ENCODE results near the gene NNT.

The NNT gene

DNA sequence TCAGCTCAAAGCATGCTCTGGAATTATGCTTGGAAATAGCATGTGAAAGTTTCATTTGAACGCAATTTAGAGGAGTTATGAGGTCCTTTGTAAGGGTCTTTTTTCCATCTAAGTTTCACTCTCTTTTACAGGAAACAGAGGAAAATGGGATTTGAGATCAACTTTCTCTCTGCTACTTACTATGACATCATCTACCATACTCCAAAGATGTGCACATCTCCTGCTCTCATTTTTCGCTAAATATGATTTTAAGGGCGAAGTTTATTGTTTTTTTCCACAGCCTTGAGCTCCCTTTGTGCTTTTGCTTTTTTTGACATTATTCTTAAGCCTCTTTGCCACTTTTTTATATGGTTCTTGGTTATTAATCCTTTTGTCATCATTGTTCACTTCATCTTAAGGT is 125.6 kb downstream of the NNT start:
- no peak for DNase-seq

DNA sequence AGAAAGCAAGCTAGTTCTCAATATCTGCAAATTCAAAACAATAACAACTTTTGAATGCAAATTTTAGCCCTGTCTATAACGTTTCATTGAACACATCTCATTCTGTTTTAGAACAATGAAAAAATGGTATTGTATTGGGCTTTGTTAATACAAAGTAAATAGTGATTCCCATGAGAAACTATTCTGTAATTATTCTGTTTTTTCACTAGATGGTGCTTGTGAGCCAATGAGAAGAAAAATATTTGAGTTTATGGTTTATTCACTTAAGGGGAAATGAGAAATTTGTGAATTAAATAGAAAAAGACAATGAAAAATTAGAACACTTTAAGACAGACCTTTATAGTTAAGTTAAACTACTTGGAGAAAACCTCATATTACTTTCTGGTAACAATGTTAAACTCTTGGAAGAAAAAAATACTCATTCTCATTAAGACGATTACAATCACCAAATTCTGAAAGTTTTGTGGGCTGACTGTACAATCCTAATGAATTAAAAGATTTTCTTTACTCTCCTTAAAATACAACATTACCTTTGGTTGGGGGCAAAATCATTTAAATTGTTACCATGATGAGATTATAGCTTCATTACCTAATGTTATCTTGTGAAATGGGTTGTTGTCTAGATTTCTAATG is 127.0 kb downstream of the NNT start:
- DNase-seq: no peak

DNA sequence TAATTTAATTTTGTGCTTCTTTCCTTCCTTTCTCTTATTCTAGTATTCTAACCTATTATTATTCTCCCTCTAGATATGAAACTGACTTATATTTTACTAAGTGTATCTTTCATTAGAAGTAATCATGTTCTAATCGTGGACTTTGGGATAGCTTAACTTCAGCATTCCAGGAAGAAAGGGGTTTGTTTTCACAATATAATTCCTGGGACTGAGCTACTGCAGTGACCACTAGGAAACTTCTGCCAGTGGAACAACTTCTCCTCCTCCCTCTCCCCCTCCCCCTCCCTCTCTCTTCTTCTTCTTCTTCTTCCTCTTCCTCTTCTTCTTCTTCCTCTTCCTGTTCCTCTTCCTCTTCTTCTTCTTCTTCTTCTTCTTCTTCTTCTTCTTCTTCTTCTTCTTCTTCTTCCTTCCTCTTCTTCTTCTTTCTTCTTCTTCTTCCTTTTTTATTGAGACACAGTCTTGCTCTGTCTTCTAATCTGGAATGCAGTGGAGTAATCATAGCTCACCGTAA is 127.9 kb downstream of the NNT start:
- no peak for DNase-seq

DNA sequence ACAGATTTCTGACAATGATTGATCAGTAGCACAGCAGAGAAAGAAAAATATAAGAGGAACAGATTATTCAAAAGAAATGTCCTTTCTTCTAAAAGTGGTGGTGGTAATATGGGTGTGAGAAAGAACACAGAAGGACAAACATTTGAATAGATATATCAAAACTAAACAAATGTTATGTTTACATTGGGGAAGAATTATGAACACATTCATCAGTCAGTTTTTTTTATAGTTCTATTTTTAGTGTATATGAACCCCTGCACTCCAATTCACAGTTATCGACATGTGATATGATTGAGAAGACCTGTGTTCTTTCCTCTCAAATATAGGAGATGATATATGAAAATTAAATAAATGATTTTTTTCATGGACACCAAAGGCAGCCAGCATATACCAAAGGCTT is 128.6 kb downstream of the NNT start:
- no peak for DNase-seq

DNA sequence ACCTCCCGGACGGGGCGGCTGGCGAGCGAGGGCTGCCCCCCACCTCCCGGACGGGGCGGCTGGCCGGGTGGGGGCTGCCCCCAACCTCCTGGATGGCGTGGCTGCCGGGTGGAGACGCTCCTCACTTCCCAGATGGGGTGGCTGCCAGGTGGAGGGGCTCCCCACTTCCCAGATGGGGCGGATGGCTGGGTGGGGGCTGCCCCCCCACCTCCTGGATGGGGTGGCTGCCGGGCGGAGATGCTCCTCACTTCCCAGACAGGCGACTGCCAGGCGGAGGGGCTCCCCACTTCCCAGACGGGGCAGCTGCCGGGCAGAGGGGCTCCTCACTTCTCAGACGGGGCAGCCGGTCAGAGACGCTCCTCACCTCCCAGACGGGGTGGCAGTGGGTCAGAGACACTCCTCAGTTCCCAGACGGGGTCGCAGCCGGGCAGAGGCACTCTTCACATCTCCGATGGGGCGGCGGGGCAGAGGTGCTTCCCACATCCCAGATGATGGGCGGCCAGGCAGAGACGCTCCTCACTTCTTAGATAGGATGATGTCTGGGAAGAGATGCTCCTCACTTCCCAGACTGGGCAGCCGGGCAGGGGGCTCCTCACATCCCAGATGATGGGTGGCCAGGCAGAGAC is 143.1 kb downstream of the NNT start:
- DNase-seq: peak; percentile 10

DNA sequence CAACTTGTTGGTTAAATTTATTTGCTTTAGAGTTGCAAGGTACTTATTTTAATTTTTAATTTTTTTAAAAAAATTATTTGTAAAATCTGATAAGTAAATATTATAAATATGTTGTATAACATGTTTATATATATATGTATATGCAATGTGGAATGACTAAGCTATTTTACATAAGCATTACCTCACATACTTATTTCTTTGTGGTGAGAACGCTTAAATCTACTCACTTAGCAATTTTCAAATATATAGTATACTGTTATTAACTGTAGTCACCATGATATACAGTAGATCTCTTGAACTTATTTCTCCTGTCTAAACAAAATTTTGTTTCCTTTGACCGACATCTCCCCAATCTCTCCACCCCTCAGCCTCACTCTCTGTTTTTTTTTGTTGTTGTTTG is 147.8 kb downstream of the NNT start:
- no peak for DNase-seq

DNA sequence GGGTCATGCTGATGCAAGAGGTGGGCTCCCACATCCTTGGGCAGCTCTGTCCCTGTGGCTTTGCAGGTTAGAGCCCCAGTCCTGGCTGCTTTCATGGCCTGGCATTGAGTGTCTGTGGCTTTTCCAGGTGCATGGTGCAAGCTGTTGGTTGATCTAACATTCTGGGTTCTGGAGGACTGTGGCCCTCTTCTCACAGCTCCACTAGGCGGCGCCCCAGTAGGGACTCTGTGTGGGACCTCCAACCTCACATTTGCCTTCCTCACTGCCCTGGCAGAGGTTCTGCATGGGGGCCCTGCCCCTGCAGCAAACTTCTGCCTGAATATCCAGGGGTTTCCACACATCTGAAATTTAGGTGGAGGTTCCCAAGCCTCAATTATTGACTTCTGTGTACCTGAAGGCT is 150.1 kb downstream of the NNT start:
- no peak for DNase-seq

Measured in activated gamma-delta T cell (primary cell).